Skeletal muscle satellite cell (primary cell): ENCODE data around the gene NCK1.
"Not testable (repeated sequence)": the region's sequence is repeated elsewhere in the genome, so short reads cannot be mapped to it uniquely, and the experiment has no call there.

ENCODE experiments used
- H3K27me3 ChIP-seq: 2 replicates; pipeline ENCODE4 v1.7.0; 2013; ENCODE audit warnings: low read length; ENCODE audit not compliant: control insufficient read depth, insufficient read depth
- H3K36me3 ChIP-seq: 2 replicates; pipeline ENCODE4 v1.7.0; 2013; ENCODE audit warnings: mild to moderate bottlenecking, control low read depth, low read length; ENCODE audit not compliant: insufficient read depth
- H3K4me1 ChIP-seq: 2 replicates; pipeline ENCODE4 v1.7.0; 2013; ENCODE audit warnings: low read length; ENCODE audit not compliant: control insufficient read depth, insufficient read depth
- H3K4me2 ChIP-seq: 2 replicates; pipeline ENCODE4 v1.7.0; 2013; ENCODE audit warnings: mild to moderate bottlenecking, low read length
- H3K4me3 ChIP-seq: 2 replicates; pipeline ENCODE4 v1.7.0; 2013; ENCODE audit warnings: low read length
- H3K9ac ChIP-seq: 2 replicates; pipeline ENCODE4 v1.7.0; 2013; ENCODE audit warnings: mild to moderate bottlenecking, low read depth, low read length, moderate library complexity
- H3K9me3 ChIP-seq: replicated peaks from 2 replicates; pipeline ENCODE4 v1.7.0; 2013; ENCODE audit warnings: mild to moderate bottlenecking, control low read depth, low read length

Gene NCK1

GRCh38 chr3:136954251-136954650, 92.2 kb downstream of the NCK1 start:
- Histone ChIP-seq H3K4me2 (no peak overlapping the region), H3K4me1 (peaks cover 30% of the 10 kb centered on the region)

GRCh38 chr3:136954980-136955780, 93.2 kb downstream of the NCK1 start:
- Histone ChIP-seq H3K9me3 (no peaks in the 10 kb centered on the region), H3K4me2 (peak overlapping the region; percentile 58), H3K4me3 (no peak overlapping the region), H3K9ac (no peak overlapping the region), H3K27me3 (no peaks in the 10 kb centered on the region), H3K4me1 (peaks cover 30% of the 10 kb centered on the region), H3K36me3 (no peaks in the 10 kb centered on the region)

More at GRCh38 chr3:136954251-136954650, 92.2 kb downstream of the NCK1 start:
- no peak overlapping the region for H3K4me3 ChIP-seq
- no peaks in the 10 kb centered on the region for H3K9me3 ChIP-seq
- no peak overlapping the region for H3K9ac ChIP-seq
- H3K36me3 ChIP-seq, result no peaks in the 10 kb centered on the region
- H3K27me3 ChIP-seq, result no peaks in the 10 kb centered on the region

GRCh38 chr3:136955813-136956212, 93.8 kb downstream of the NCK1 start:
- H3K9me3 ChIP-seq, result no peaks in the 10 kb centered on the region
- H3K4me1 ChIP-seq, result peaks cover 32% of the 10 kb centered on the region
- no peak overlapping the region for H3K4me3 ChIP-seq
- H3K9ac ChIP-seq, result no peak overlapping the region
- H3K4me2 ChIP-seq, result peak overlapping the region; percentile 58
- H3K27me3 ChIP-seq, result no peaks in the 10 kb centered on the region
- H3K36me3 ChIP-seq, result no peaks in the 10 kb centered on the region

- Histone ChIP-seq H3K4me1 (peaks cover 40% of the 10 kb centered on the region), H3K4me3 (no peak overlapping the region), H3K9ac (no peak overlapping the region), H3K36me3 (no peaks in the 10 kb centered on the region), H3K9me3 (no peaks in the 10 kb centered on the region), H3K4me2 (no peak overlapping the region), H3K27me3 (no peaks in the 10 kb centered on the region)
These were observed 95.0 kb downstream of the NCK1 start for GRCh38 chr3:136956971-136957370.

- Histone ChIP-seq H3K27me3 (no peaks in the 10 kb centered on the region), H3K4me2 (no peak within 1 kb of the TSS), H3K9ac (no peak within 1 kb of the TSS), H3K9me3 (no peaks in the 10 kb centered on the region), H3K36me3 (no peaks in the 10 kb centered on the region), H3K4me3 (no peak within 1 kb of the TSS), H3K4me1 (peaks cover 36% of the 10 kb centered on the region)
These were observed 95.8 kb downstream of the NCK1 start, which contains the start of gene IL20RB for GRCh38 chr3:136957751-136958288. TSS of gene IL20RB (plus strand) at chr3:136957983. CDS start at chr3:136958114, 131 bp downstream.

- H3K9ac ChIP-seq, result no peak overlapping the region
These were observed 96.9 kb downstream of the NCK1 start for GRCh38 chr3:136958939-136959338.

GRCh38 chr3:136959599-136959998, 97.6 kb downstream of the NCK1 start:
- H3K36me3 ChIP-seq, result no peaks in the 10 kb centered on the region
- peaks cover 36% of the 10 kb centered on the region for H3K4me1 ChIP-seq
- no peak overlapping the region for H3K4me3 ChIP-seq
- no peak overlapping the region for H3K4me2 ChIP-seq
- H3K27me3 ChIP-seq, result no peaks in the 10 kb centered on the region
- no peaks in the 10 kb centered on the region for H3K9me3 ChIP-seq
- no peak overlapping the region for H3K9ac ChIP-seq

More at GRCh38 chr3:136958939-136959338, 96.9 kb downstream of the NCK1 start:
- H3K9me3 ChIP-seq, result no peaks in the 10 kb centered on the region
- no peaks in the 10 kb centered on the region for H3K27me3 ChIP-seq
- H3K4me1 ChIP-seq, result peaks cover 36% of the 10 kb centered on the region
- H3K36me3 ChIP-seq, result no peaks in the 10 kb centered on the region
- H3K4me3 ChIP-seq, result no peak overlapping the region
- no peak overlapping the region for H3K4me2 ChIP-seq

GRCh38 chr3:136960838-136961836, 99.1 kb downstream of the NCK1 start:
- no peaks in the 10 kb centered on the region for H3K9me3 ChIP-seq
- no peak overlapping the region for H3K4me2 ChIP-seq
- H3K36me3 ChIP-seq, result no peaks in the 10 kb centered on the region
- no peak overlapping the region for H3K9ac ChIP-seq
- H3K4me1 ChIP-seq, result peaks cover 21% of the 10 kb centered on the region
- no peak overlapping the region for H3K4me3 ChIP-seq
- H3K27me3 ChIP-seq, result no peaks in the 10 kb centered on the region

GRCh38 chr3:136962927-136963326, 100.9 kb downstream of the NCK1 start:
- Histone ChIP-seq H3K36me3 (no peaks in the 10 kb centered on the region), H3K4me2 (no peak overlapping the region), H3K4me1 (peaks cover 10% of the 10 kb centered on the region), H3K9me3 (no peaks in the 10 kb centered on the region), H3K27me3 (no peaks in the 10 kb centered on the region), H3K9ac (no peak overlapping the region), H3K4me3 (no peak overlapping the region)

- H3K36me3 ChIP-seq, H3K4me2 ChIP-seq, H3K9me3 ChIP-seq, H3K9ac ChIP-seq, H3K4me3 ChIP-seq, H3K4me1 ChIP-seq, H3K27me3 ChIP-seq: not testable (repeated sequence)
These were observed 107.5 kb downstream of the NCK1 start for GRCh38 chr3:136969539-136969938.

- H3K36me3 ChIP-seq, result no peaks in the 10 kb centered on the region
- no peaks in the 10 kb centered on the region for H3K27me3 ChIP-seq
- H3K9ac ChIP-seq, result no peak overlapping the region
- no peak overlapping the region for H3K4me2 ChIP-seq
- H3K9me3 ChIP-seq, result no peaks in the 10 kb centered on the region
- H3K4me3 ChIP-seq, result no peak overlapping the region
- no peaks in the 10 kb centered on the region for H3K4me1 ChIP-seq
These were observed 111.3 kb downstream of the NCK1 start for GRCh38 chr3:136973352-136973751.
